Pulmonary artery endothelial cell (primary cell): ENCODE results near the gene SMIM29. TPM values are rescaled to one million over a fixed set of nuclear protein-coding genes. Genes with fewer than 3 reads are reported as not detected.

Experiments used
- DNase-seq: peaks from one replicate; pipeline ENCODE4 v3.0.0-alpha.2; 2011; ENCODE audit warnings: low read depth, low spot score
- total RNA-seq: library from RNA; depleted of rRNA; stranded (reverse); fragments of >200 nt; gene quantifications from 2 replicates; pipeline ENCODE4 v1.2.3, GENCODE V29; 2014

SMIM29 gene
- total RNA-seq, 1 donor from 2014 or later: 17.4 TPM

DNA sequence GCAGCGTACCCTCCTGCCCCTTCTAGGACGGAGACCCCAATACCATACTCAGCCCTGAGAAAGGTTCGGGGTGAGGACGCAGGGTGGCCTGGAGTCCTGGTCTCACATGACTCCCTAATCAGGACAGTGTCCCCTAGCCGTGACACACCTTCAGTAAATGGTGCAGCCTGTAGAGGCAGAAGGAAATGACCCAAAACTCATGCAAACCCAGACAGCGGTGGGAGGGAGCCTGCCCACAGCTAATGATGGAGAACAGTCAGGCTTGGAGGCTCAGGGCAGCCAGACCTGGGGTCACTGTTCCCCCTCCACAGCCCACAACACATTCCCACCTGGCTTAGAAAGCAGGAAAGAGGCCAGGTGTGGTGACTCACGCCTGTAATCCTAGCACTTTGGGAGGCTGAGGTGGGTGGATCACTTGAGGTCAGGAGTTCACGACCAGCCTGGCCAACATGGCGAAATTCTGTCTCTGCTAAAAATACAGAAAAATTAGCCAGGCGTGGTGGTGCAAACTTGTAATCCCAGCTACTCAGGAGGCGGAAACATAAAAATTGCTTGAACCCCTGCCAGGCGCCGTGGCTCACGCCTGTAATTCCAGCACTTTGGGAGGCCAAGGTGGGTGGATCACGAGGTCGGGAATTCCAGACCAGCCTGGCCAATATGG, 20.9 kb downstream of the SMIM29 start:
- no peak for DNase-seq

DNA sequence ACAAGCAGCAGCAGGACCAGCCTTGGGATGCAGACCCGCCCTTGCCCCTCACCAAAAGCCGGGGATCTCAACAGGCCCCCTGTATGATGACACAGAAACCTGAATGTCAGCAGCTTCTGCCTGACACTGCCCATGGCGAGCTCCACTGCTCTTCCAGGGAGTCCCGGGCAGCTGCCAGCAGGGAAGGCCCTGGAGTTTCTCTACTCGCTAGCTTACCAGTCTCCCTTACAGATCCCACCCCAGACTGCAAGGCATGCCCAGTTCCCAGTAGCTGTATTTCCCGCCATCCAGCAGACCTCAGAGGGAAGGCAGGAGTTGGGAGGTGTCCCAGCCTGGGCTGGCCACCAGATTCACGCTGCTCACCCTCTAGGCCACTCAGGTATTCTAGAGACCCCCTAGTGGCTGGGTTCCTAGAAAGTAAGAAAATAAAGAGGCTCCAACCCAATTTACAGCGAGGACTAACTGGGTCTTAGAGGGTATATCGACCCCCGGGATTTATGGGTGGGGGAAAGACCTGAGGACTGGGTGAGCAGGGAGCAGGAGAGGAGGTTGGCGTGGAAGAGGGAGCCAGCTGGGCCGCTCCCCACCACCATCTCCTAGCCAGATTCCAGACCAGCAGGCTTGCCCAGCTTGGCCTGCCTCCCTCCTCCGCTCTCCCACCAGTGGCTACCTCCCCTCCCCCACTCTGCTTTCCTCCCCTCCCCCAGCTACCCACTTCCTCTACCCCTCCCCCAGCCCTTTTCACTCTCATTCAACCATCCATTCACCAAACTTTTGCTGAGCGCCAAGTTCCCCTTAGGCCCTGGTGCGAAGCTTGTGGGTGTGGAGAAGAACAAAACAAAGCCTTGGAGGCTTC, 21.8 kb downstream of the SMIM29 start:
- DNase-seq: no peak

DNA sequence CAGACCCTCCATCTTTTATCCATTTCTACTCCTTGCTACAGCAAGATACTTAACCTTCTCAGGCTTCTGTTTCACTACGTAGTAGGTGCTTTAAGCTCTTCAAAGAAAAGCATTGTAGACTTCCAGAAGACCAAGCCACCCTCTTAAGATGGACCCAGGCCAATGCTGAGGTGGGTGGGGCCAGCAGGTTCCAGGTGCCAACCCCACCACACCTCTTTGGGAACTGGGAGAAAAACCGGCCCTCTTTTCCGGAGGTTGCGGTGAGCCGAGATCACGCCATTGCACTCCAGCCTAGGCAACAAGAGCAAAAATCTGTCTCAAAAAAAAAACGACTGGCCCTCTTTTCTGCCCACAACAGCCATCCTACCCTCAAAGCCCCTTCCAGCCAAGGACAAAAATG, 22.7 kb downstream of the SMIM29 start:
- DNase-seq: no peak

DNA sequence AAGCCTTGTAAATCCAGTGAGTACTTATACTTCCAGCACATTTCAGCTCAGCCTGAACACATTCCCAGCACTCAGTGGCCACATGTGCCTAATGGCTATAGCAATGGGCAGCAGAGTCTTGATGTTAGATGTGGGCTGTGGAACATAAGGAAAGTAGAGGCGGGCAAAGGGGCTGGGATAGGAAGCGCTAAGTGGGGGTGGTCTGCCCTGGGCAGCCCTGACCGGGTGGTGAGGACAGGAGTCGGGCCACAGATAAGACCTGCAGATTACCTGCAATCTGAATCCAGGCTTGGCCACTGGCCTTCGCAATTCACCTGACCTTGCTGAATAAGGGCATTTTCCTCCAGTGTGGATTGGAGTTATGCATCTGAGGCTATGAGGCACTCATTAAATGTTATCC, 23.3 kb downstream of the SMIM29 start:
- no peak for DNase-seq

DNA sequence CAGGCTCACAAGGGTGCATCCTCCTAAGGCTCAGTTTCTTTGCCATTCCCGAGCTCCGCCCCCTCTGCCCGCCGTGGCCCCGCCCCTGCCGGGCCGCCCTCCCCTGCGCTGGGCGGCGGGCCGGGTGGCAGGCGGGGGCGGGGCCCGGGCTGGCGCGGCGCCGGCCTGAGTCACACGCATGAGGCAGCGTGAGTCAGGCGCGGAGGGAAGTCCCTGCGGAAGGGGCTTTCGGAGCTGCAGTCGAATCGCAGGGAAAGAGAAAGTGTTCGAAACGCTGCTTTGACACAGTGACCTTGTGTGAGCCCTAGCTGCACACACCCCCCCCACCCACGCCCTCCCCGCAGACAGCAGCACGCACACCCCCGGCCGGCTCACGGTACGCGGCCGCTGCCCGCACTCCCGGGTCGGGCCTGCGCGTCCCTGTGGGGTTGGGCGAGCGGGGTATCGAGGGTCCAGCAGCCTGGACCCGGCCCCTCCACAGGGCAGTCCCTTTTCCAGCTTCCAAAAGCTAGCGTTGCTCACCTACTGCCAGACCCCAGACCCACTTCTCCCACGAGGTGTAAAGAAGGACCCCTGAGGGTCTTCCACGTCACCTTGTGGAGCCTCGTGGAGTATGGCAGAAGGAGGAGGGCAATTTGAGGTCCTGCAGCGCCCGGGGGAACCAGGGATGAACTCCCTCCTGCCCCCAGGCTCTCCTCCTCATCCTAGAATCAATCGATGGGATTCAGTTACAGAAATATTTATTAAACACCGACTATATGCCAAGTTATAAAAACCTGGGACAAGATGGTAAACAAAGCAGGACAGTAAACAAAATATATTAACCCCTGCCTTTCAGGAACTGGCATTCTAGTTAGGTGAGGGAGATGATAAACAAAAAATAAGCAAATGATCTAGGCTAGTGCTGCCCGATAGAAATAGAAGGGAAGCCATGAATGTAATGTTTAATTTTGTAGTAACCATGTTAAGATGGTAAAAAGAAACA, 24.6 kb downstream of the SMIM29 start:
- DNase-seq: peak; percentile 81

DNA sequence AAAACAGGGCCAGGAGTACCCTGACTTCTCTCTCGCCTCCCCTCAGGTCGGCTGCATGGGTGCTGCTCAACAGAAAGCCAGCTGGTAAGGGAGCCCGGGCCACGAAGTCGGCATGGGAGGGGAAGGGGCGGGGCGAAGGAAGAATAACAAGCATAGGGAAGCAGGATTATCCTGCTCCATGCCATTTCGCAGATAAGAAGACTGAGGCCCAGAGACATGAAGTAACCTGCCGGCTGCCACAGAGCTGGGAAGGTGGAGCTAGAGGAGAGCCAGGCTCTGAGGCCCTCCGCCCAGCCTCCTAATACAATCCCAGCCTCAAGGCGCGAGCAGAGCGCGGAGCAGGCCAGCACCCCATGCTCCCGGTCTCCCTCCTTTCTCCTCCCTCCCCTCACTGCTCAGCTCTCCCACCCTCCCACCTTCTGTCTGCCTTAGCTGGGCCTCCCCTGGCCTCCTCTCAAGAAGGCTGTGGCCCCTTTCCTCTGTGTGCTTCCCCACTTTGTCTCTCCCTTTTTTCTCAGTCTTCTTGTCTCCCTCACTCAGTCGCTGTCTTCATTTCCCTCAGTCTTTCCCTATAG, 25.3 kb downstream of the SMIM29 start:
- DNase-seq: no peak

DNA sequence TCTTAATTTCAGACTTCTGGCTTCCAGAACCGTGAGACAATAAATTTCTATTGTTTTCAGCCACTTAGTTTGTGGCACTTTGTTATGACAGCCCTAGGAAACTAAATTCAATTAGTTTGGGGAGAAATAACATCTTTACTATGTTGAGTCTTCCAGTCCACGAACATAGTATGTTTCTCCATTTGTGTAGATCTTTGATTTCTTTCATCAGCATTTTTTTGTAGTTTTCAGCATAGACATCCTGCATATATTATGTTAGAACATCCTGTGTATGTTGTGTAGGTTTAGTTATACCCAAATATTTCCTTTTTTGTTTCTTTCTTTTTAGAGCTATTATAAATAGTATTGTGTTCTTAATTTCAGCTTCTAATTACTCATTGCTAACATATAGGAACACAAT, 30.1 kb downstream of the SMIM29 start:
- no peak for DNase-seq

DNA sequence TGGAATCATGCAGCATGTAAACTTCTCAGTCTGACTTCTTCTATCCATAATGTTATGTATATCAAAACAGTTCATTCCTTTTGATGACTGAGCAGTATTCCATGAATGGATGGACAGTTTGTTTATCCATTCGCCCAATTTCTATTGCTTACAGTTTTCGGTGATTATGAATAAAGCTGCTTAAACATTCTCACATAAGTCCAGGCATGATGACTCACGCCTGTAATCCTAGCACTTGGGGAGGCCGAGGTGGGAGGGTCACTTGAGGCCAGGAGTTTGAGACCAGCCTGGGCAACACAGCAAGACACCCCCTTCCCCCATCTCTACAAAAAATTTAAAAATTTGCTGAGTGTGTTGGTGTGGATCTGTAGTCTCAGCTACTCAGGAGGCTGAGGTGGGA, 35.0 kb downstream of the SMIM29 start:
- DNase-seq: no peak

DNA sequence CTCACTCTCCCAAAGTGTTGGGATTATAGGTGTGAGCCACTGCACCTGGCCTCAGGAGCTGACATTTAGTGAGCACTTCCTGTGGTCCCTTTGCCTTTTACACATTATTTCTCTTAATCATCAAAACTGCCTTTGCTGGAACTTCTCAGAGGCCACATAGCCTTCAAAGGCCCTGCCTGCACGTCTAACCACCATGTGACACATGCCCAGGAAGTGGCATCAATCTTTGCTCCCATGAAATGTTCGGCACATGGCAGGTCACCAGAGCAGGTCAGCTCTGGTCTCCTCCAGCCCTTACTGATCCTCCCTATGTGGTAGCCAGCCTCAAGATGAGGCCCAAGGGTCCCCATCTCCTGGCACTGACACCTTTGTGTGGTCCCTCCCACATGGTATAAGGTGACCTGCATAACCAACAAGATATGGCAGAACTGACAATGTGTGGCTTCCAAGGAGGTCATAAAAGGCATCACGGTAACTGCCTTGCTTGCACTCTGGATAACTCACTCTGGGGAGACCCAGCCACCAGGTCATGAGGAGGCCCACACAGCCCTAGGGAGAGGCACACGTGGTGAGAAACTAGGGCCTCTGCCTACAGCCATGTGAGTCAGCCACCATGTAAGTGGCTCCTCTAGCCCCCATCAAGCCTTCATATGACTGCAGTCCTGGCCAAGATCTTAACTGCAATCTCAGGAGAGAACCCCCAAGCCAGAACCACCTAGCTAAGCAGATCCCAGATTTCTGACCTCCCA, 40.9 kb downstream of the SMIM29 start:
- no peak for DNase-seq

DNA sequence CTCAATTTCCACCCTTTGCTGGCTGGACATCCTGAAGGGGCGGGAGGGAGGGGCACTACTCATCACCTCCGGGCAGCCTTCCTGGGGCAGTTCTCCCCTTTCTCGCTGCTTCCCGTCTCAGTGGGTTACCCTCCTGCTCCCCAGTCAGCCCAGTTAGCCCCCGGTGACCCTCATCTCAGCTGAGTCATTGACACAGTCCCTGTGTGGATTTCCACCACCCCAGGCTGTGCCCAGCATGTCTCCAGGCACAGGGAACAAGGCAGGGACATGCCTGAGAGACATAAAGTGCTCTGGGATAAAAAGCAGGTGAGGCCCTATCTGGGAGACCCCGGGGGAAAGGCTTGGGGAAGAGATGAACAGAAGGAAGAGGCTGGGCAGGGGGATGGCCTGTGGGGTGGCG, 42.1 kb downstream of the SMIM29 start:
- no peak for DNase-seq

DNA sequence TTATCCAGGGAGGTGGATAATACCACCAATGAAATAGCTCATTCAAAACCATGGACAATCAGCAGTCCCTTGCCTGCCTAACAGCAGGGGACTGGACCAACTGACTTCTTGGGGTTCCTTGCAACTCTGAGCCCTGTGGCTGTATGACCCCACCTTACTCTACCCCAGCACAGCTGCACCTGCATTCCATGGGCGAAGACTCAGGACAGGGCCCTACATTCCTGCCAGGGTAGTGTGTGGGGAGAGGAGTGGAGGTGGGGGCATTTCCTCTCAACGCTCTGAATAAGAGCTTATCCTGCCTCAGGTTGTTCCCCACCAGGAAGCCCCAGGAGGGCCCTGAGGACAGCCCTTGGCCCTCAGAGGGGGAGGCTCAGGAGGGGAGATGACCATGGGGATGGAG, 42.9 kb downstream of the SMIM29 start:
- no peak for DNase-seq

DNA sequence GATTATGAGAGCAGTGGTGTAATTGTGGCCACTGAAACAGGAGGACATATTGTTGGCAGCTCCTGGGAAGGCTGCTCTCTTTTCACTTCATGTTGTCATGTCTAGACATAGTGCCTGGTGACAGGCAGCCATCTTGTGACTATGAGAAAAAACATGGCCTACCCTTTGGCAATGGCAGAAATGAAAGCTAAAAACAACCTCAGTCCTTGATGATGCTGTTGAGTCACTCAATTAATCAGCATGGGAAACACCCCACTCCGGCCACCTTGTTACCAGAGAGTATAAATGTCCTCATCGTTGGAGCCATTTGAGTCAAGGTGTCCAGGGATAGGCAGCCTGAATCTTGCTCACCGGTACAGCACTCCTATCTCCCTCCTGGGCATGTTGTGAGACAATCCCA, 43.3 kb downstream of the SMIM29 start:
- DNase-seq: no peak

DNA sequence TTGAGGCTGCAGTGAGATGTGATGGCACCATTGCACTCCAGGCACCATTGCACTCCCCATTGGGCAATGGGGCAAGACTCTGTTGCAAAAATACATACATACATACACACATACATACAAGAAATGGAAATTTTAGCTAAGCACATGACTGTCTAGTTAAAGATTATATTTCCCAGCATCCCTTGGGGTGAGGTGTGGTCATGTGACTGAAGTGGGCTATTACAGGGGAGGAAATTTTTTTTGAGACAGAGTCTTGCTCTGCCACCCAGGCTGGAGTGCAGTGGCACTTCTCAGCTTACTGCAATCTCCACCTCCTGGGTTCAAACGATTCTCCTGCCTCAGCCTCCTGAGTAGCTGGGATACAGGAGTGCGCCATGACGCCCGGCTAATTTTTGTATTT, 44.1 kb downstream of the SMIM29 start:
- DNase-seq: no peak

DNA sequence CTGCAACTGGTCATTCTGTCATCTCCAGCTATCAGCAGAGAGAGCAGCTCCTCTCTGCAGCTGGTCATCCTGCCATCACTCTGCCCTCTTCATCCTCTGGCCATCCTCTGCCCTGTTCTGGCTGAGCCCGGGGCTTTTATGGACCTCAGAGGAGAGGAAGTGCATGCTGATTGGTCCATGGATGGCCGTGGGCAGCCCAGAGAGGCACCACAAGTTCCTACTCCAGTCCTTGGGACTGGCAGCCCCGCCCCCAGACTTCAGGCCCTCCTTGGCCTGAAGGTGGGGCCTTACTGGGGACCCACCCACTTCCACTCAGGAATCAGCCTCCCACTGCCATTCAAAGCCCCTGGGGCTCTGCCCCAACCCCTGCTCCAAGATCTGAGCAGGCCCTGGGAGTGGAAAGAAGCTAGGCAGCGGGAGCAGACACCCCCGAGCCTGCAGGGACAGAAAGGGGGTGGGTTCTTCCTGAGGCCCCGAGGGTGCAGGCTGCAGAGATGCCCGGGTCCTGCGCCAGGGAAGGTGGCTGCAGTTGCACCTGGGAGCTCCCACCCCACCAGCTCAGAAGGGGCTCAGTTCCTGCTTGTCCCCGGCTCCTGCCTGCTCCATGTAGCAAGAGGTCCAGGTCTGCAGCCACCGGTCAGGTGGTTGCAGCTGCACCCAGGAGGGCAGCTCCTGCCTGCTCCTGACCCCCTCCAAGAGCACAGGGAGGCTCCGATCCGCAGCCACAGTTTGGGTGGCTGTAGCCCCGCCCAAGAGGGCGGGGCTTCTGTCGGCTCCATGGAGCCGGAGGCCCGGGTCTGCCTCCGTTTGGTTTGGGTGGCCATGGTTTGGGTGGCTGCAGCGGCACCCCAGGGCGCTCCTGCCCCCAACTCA, 46.2 kb downstream of the SMIM29 start:
- DNase-seq: no peak

DNA sequence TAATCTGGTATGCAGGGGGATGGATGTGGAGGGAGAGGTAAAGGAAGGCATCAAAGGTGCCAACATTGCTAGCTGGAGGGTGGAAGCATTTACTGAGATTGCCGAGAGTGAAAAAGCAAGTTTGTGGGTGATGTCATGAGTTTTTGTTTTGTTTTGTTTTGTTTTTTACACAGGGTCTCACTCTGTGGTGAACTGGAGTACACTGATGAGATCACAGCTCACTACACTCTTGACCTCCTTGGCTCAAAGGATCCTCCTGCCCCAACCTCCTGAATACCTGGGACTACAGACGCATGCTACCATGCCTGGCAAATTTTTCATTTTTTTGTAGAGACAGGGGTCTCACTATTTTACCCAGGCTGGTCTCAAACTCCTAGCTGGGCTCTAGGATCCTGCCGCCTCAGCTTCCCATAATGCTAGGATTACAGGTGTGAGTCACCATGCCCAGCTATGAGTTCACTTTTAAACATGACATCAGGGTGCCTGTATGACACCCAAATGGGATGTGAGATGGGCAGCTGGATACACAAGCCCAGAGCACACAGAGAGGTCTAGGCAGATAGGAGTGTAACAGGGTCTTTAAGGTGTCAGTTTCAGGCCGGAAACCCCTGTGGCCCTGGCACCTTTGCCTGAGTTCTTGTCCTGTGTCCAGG, 47.2 kb downstream of the SMIM29 start:
- DNase-seq: no peak

DNA sequence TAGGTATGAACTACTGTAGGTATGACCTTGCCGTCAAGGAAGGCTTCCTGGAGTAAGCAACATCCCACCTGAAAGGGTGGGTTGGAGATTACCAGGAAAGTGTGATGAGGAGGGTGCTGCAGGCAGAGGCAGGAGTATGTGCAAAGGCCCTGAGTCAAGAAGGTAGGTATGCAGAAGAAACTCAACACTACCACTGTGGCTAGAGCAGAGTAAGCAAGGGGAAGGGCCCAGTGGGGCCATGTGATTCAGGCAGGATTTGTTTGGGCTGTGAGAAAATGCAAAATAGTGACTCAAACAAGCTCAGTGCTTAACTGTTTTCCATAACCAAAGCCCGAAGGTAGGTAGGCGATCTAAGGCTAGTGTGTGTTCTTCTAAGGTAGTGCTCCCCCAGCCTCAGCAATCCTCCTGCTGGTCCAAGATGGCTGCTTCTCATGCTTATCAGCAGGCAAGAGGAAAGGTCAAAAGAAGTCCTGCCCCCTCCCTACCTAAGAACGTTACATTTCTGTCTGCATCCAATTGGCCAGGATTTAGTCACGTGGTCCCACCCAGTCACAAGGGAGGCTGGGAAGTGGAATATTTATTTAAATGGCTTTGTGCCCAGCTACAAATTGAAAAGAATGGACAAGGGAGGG, 48.4 kb downstream of the SMIM29 start:
- no peak for DNase-seq

DNA sequence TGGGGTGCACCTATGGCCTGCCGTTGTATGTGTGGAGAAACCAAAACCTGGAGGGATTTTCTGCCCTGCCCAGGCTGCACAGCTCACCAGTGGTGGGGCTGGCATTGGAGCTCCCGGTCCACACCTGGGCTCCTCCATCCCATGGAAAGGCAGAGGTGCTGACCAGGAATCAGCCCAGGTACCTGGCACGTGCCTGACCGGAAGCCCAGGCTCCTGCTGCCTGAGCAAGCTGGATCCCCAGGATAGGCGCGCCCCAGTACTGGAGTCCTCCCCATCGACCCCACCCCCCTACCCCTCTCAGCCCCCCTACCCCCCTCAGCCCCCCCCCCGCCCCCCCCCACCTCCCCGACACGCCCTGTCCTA, 52.0 kb downstream of the SMIM29 start:
- DNase-seq: no peak
